Fibroblast of the aortic adventitia (primary cell): Measurements from ENCODE around the gene ARPP21. TPM values are rescaled to one million over a fixed set of nuclear protein-coding genes. Genes with fewer than 3 reads are reported as not detected.

Experiments
- DNase-seq: peaks from one replicate; pipeline ENCODE4 v3.0.0-alpha.2; 2010; ENCODE audit warnings: low read depth
- H3K4me3 ChIP-seq: 2 replicates; pipeline ENCODE4 v1.5.1; 2011; ENCODE audit warnings: low read depth, mild to moderate bottlenecking, control low read depth, low read length, moderate library complexity
- total RNA-seq: library from RNA; depleted of rRNA; stranded (reverse); fragments of >200 nt; gene quantifications from 2 replicates; pipeline ENCODE4 v1.2.3, GENCODE V29; 2012; ENCODE audit warnings: low replicate concordance
- TF ChIP-seq, protein P1 (sequence below): IDR thresholded peaks from 2 replicates; pipeline ENCODE4 v1.5.1; 2011; ENCODE audit warnings: mild to moderate bottlenecking, low read length, control low read depth, inconsistent platforms; ENCODE audit not compliant: insufficient read depth

ARPP21 gene
- total RNA-seq, 1 donor, result 0.90 TPM

DNA sequence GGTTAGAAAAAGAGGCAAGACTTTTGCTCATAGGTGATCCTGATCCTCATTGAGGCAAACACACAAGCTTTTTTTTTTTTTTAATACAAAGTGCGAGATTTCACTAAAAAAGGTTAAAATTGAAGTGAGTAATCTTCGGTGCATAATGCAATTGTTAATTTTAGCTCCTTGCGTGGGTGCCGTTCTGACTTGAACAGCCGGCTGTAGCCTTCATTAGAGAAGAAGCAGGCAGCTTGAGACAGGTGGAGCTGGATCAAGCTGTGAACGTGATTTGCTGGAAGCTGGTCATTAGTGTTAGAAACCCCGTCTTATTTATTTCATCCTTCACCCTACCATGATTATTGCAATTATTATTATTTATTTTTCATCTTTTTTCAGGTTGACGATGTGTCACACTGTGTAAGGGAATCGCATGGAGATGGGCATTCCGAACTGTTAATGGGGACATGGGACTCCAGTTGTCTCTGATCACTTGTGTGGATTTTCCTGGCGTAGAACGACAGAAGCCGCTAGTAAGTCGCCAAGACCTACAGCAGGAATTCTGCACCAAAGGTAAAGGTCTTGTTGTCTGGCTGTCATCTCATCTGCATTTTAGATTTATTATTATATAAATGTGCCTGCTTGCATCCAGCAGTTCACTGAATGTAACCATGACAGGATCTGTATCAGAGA lies 40.2 kb downstream of the ARPP21 start:
- DNase-seq, result no peak
- no peak overlapping the region for H3K4me3 ChIP-seq
- TF ChIP-seq, protein P1, sequence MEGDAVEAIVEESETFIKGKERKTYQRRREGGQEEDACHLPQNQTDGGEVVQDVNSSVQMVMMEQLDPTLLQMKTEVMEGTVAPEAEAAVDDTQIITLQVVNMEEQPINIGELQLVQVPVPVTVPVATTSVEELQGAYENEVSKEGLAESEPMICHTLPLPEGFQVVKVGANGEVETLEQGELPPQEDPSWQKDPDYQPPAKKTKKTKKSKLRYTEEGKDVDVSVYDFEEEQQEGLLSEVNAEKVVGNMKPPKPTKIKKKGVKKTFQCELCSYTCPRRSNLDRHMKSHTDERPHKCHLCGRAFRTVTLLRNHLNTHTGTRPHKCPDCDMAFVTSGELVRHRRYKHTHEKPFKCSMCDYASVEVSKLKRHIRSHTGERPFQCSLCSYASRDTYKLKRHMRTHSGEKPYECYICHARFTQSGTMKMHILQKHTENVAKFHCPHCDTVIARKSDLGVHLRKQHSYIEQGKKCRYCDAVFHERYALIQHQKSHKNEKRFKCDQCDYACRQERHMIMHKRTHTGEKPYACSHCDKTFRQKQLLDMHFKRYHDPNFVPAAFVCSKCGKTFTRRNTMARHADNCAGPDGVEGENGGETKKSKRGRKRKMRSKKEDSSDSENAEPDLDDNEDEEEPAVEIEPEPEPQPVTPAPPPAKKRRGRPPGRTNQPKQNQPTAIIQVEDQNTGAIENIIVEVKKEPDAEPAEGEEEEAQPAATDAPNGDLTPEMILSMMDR, result no peak

GRCh38 chr3:35680866-35681650 lies 41.7 kb downstream of the ARPP21 start:
- TF ChIP-seq, protein P1, result no peak
- no peak for DNase-seq
- no peak overlapping the region for H3K4me3 ChIP-seq

- no peak for DNase-seq
- TF ChIP-seq, protein P1, result no peak
- no peak overlapping the region for H3K4me3 ChIP-seq
Observed at GRCh38 chr3:35685153-35685552, 45.8 kb downstream of the ARPP21 start.

DNA sequence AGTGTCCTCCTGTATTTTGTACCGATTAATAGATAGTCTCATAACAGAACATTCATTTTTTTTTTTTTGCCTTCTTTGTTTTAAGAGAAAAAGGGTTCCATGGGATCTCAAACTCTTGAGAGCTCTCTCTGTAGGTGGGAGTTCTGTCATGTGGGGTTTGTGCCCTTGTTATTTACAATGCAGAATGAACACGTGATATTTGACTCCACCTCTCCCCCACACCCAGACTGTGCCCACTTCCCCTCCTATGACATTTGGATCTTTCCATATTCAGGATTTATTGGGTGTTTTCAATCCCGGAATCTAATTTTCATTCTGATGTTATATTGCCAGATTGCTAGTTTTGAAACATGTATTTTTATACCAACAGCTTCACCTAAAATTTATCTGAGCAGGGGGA lies 49.5 kb downstream of the ARPP21 start:
- no peak overlapping the region for H3K4me3 ChIP-seq
- no peak for DNase-seq
- TF ChIP-seq, protein P1, result no peak

DNA sequence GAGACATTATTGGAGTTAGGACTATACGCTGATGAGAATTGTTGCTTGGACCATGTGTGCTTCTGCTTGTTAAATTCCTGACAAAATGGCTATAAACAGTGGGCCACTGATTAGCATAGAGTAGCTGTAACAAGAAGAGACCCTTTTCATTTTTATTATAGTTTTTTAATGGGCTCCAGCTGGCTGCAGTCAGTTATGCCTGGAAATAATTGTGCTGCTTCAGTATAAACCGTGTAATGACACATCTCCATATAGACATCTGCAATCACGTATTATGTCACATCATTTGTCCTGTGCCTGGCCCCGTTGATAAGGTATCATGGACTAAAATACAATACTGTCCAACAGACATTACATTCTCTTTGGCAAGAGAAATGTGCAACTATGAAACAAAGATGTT lies 50.9 kb downstream of the ARPP21 start:
- H3K4me3 ChIP-seq, result no peak overlapping the region
- DNase-seq, result no peak
- TF ChIP-seq, protein P1, result no peak

DNA sequence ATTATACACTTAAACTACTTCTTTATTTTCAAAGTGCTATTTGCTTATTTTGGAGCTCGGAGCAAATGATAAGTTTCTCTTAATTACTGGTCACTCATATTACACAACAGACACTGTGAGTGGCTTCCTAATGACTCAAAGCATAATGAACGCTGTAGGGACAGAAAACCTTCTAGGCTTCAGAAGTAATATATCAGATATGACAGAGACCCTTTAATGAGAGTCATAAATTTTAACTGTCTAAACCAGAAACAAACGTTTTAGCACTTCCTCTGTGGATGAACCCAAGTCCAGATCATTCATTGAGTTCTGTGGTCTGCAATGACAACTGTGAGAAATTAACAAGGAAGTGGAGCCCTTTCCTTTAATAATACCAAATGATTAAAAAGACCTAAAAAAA lies 66.6 kb downstream of the ARPP21 start:
- no peak for DNase-seq
- TF ChIP-seq, protein P1, result no peak
- H3K4me3 ChIP-seq, result no peak overlapping the region
